Psoas muscle (tissue), 8 donors: ENCODE data around the gene PLPPR5. TPM values are rescaled to one million over a fixed set of nuclear protein-coding genes. Genes with fewer than 3 reads are reported as not detected.
"Not testable (repeated sequence)": the region's sequence is repeated elsewhere in the genome, so short reads cannot be mapped to it uniquely, and the experiment has no call there.

Experiments used
- ATAC-seq, 4 donors: fragments of 200-7000 bp; cut with Tn5 transposase; one replicate each; pipeline ENCODE4 v1.9.1; 2020; ENCODE audit warnings: moderate library complexity in 3 of 4, mild to moderate bottlenecking in 2 of 4
- DNase-seq, 2 donors: peaks; one replicate each; pipeline ENCODE4 v3.0.0-alpha.2; 2020
- H3K27ac ChIP-seq: fragments of 200-600 bp; one replicate; pipeline ENCODE4 v1.8.0; 2022
- H3K27me3 ChIP-seq, 3 donors: fragments of 200-600 bp in 1 of 3; one replicate each; pipeline versions ENCODE4 v1.6.1 to v1.8.0; 2013 to 2022; ENCODE audit warnings: low read length in 2 of 3, mild to moderate bottlenecking in 2 of 3, moderate library complexity in 1 of 3; ENCODE audit not compliant: insufficient read depth in 3 of 3
- H3K36me3 ChIP-seq, 2 donors: fragments of 200-600 bp in 1 of 2; one replicate each; pipeline versions ENCODE4 v1.6.1 to v1.8.0; 2013 to 2022; ENCODE audit warnings: low read depth in 1 of 2, mild to moderate bottlenecking in 1 of 2, moderate library complexity in 1 of 2; ENCODE audit not compliant: insufficient read depth in 1 of 2
- H3K4me1 ChIP-seq: fragments of 200-600 bp; one replicate; pipeline ENCODE4 v1.8.0; 2022
- H3K4me3 ChIP-seq: fragments of 200-600 bp; one replicate; pipeline ENCODE4 v1.8.0; 2022; ENCODE audit warnings: mild to moderate bottlenecking
- H3K9me3 ChIP-seq: fragments of 200-600 bp; one replicate; pipeline ENCODE4 v1.8.0; 2022
- CTCF ChIP-seq: fragments of 200-600 bp; IDR thresholded peaks from one replicate; pipeline ENCODE4 v1.8.0; 2022; ENCODE audit warnings: antibody characterized with exemption
- WGBS, 3 donors: extraction: QIAGEN DNeasy Blood & Tissue Kit; methylation state at CpG; one replicate each; pipeline versions ENCODE4 v1.1.6 to v1.1.7; 2013; 5-methylcytosine and 5-hydroxymethylcytosine counted together
- intact Hi-C, 2 donors: fragments of 100-400 bp; cut with DNase I; formaldehyde crosslinking; loops; one replicate each; pipeline versions ENCODE4 v1.11.0 to v1.14.2; 2022
- polyA plus RNA-seq, 3 donors: library from polyadenylated mRNA; stranded (reverse); fragments of 200-250 nt; gene quantifications; one replicate each; pipeline ENCODE4 v1.2.3, GENCODE V29; 2013
- total RNA-seq, 4 donors: library from RNA; stranded (reverse); fragmentation: NEBNext Ultra II Directional in 2 of 4; extraction: Animal tissue kit (Norgen Biotek cat#: 25700) in 2 of 4; gene quantifications; one replicate each; pipeline versions ENCODE4 v1.2.1 to v1.2.4, GENCODE V29; 2021 to 2023
- donor health status: healthy with polysubstance abuse.
- donor health status: DM: no; HTN: no; CAD: no; lungs with moderate emphysema.
- donor health status: Bipolar disorder and iron deficiency.
- donor health status: healthy.
- donor health status: DM: yes; HTN: yes; CAD: no.
- donor health status: DM: no; HTN: no; CAD: no.
- donor health status: DM: no; HTN: no; CAD: no.
- donor health status: DM: yes; HTN: yes; CAD: no.

PLPPR5 gene
- total and polyA plus RNA-seq, 7 donors, result 0.01 TPM; not detected in 6

GRCh38 chr1:98881901-98882300 is 122.8 kb downstream of the PLPPR5 start:
- TF ChIP-seq CTCF, result no peak
- 83 to 84% (median 83%) methylated on average over 4 of the region's 4 CpGs for WGBS, 3 donors
- no peaks in the 10 kb centered on the region for H3K36me3 ChIP-seq
- H3K27me3 ChIP-seq, result no peaks in the 10 kb centered on the region
- H3K4me1 ChIP-seq, result no peaks in the 10 kb centered on the region
- no peak overlapping the region for H3K4me3 ChIP-seq
- H3K9me3 ChIP-seq, result no peaks in the 10 kb centered on the region
- DNase-seq (no peak), ATAC-seq (no peak)
- H3K27ac ChIP-seq, result no peak overlapping the region
- intact Hi-C loops, result no loop called here

- intact Hi-C loops, result not testable (repeated sequence)
- WGBS, 3 donors, result 88 to 91% (median 89%) methylated on average over 11 of the region's 11 CpGs
These were observed 123.4 kb downstream of the PLPPR5 start for GRCh38 chr1:98881234-98881633.

DNA sequence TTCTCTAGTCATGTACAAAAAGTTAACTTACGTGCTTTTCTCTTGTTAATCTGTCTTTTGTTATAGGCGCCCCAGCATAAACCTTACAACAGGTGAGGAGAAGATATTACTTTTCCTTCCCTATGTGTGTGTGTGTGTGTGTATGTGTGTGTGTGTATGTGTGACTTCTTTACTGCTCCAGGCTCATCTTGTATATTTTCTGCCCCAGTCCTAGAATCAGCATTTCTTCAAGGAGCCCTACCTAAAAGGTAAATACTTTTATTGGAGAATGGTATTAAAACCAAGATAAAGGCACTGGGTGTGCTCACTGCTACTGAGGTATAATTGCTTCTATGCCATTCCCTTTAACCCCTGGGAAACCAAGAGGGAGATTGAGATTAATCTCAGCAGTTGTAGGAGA is 129.8 kb downstream of the PLPPR5 start:
- Histone ChIP-seq H3K9me3 (no peaks in the 10 kb centered on the region), H3K27ac (no peak overlapping the region), H3K4me3 (no peak overlapping the region), H3K36me3 (no peaks in the 10 kb centered on the region), H3K4me1 (no peaks in the 10 kb centered on the region), H3K27me3 (no peaks in the 10 kb centered on the region)
- ATAC-seq, result no peak
- TF ChIP-seq CTCF, result no peak
- WGBS, 3 donors, result 89 to 95% (median 90%) methylated on average over 2 of the region's 2 CpGs
- intact Hi-C loops, result no loop called here
- no peak for DNase-seq

More at GRCh38 chr1:98881234-98881633, 123.4 kb downstream of the PLPPR5 start:
- not testable (repeated sequence) for DNase-seq, H3K9me3 ChIP-seq, H3K4me3 ChIP-seq, ATAC-seq, H3K27ac ChIP-seq, H3K4me1 ChIP-seq, H3K36me3 ChIP-seq, H3K27me3 ChIP-seq

DNA sequence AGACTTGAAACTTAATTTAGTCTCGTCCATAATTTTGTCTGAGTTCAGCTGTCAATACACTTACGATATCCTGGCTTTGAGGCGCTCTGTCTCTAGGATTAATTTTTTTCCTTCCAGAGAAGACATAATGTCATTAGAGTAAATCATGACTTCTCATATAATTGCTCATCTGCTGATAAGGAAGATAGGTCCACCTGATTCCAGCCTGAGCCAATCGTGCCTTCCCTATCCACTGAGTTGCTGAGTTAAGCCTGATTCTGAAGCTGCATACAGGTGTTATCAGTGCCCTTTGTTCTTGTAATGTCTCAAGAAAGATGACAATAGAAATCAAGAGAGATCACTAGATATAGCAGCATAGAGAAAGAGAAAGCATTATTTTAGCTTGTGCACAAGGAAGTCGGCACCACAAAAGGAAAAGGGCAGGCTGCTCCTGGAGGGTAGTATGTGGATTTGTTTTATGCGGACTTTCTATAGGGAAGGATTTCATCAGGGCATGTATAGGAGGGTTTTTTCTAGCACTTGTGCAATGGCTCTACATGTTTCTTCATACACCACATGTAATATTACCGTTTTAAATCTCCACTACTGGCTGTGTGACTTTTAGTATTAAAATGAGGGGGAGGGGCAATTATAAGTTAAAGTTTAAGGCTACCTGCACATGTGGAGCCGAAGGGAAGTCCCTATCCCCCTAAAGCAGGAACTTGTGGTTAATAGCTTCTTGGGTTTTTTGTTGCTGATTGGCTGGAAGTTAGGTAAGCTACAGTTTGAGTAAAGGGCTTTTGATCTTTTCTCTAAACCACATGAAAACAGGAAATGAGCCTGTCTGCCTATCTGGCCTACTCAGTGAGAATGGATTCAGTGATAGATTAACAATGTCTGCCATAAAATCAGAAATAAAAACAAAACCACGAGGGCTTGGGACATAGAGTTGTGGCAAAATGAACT is 133.4 kb downstream of the PLPPR5 start:
- no peaks in the 10 kb centered on the region for H3K36me3 ChIP-seq
- no peak overlapping the region for H3K27ac ChIP-seq
- H3K27me3 ChIP-seq, result no peaks in the 10 kb centered on the region
- WGBS, 3 donors, result 75 to 76% (median 75%) methylated on average over 9 of the region's 9 CpGs
- no peak for ATAC-seq
- intact Hi-C loops, result no loop called here
- no peaks in the 10 kb centered on the region for H3K9me3 ChIP-seq
- no peak for TF ChIP-seq CTCF
- H3K4me3 ChIP-seq, result no peak overlapping the region
- no peak for DNase-seq
- no peaks in the 10 kb centered on the region for H3K4me1 ChIP-seq

- Histone ChIP-seq H3K9me3 (no peaks in the 10 kb centered on the region), H3K4me3 (no peak overlapping the region), H3K27me3 (no peaks in the 10 kb centered on the region), H3K4me1 (no peaks in the 10 kb centered on the region), H3K36me3 (no peaks in the 10 kb centered on the region), H3K27ac (no peak overlapping the region)
- TF ChIP-seq CTCF, result no peak
- ATAC-seq, result no peak
- 69 to 79% (median 77%) methylated on average over 1 of the region's 1 CpG for WGBS, 3 donors
- no peak for DNase-seq
- intact Hi-C loops, result no loop called here
These were observed 138.9 kb downstream of the PLPPR5 start for GRCh38 chr1:98865796-98866195.
